HepG2 (cell line): ENCODE results near the gene BST1. TPM values are rescaled to one million over a fixed set of nuclear protein-coding genes. Genes with fewer than 3 reads are reported as not detected.

Experiments
- ASH2L ChIP-seq: fragments of 300-600, 200-600 bp; sonication (generic); IDR thresholded peaks from 2 replicates; pipeline ENCODE4 v1.7.0; 2017; ENCODE audit warnings: low read depth, mild to moderate bottlenecking, moderate library complexity, mixed read lengths, low read length; ENCODE audit not compliant: insufficient read length
- FOXO1 ChIP-seq: sonication (generic); formaldehyde crosslinking; IDR thresholded peaks from 2 replicates; pipeline ENCODE4 v1.4.0; 2020; ENCODE audit warnings: missing genetic modification reagents
- HIVEP1 ChIP-seq: sonication (generic); formaldehyde crosslinking; IDR thresholded peaks from 2 replicates; pipeline ENCODE4 v1.4.0; 2020; ENCODE audit warnings: mild to moderate bottlenecking, missing genetic modification reagents
- LCORL ChIP-seq, 2 experiments: fragments of 450-650 bp in 1 of 2; sonication (generic) in 1 of 2; formaldehyde crosslinking in 1 of 2; IDR thresholded peaks; 2 replicates each; pipeline versions ENCODE4 v1.5.0 to v1.6.1; 2017 to 2020; ENCODE audit warnings: antibody characterized with exemption in 1 of 2, missing genetic modification reagents in 1 of 2
- TMF1 ChIP-seq: sonication (generic); formaldehyde crosslinking; IDR thresholded peaks from 2 replicates; pipeline ENCODE4 v1.8.1; 2022; ENCODE audit warnings: low read depth, missing genetic modification reagents
- XBP1 ChIP-seq: sonication (generic); formaldehyde crosslinking; IDR thresholded peaks from 2 replicates; pipeline ENCODE4 v1.5.0; 2020; ENCODE audit warnings: missing genetic modification reagents
- ZMYM4 ChIP-seq: sonication (generic); formaldehyde crosslinking; IDR thresholded peaks from 2 replicates; pipeline ENCODE4 v1.8.1; 2023; ENCODE audit warnings: mild to moderate bottlenecking, missing genetic modification reagents
- ZNF207 ChIP-seq: fragments of 450-650 bp; IDR thresholded peaks from 2 replicates; pipeline ENCODE4 v1.6.1; 2016; ENCODE audit warnings: antibody characterized with exemption, borderline replicate concordance
- ZNF326 ChIP-seq: sonication (generic); formaldehyde crosslinking; IDR thresholded peaks from 2 replicates; pipeline ENCODE4 v1.4.0; 2020; ENCODE audit warnings: missing genetic modification reagents, borderline replicate concordance
- ZNF350 ChIP-seq: sonication (generic); formaldehyde crosslinking; IDR thresholded peaks from 2 replicates; pipeline ENCODE4 v1.4.0; 2020; ENCODE audit warnings: mild to moderate bottlenecking, low read depth, missing genetic modification reagents, borderline replicate concordance
- ZNF776 ChIP-seq: sonication (generic); formaldehyde crosslinking; IDR thresholded peaks from 2 replicates; pipeline ENCODE4 v1.4.0; 2020; ENCODE audit warnings: mild to moderate bottlenecking, missing genetic modification reagents
- ZSCAN12 ChIP-seq: sonication (generic); formaldehyde crosslinking; IDR thresholded peaks from 2 replicates; pipeline ENCODE4 v1.9.0; 2021; ENCODE audit warnings: mild to moderate bottlenecking, missing genetic modification reagents
- polyA plus RNA-seq, 8 experiments: library from polyadenylated mRNA; depleted of rRNA in 3 of 8; stranded (reverse) in 7 of 8; unstranded in 1 of 8; fragments of >200 nt; fragmentation: Illumina TruSeq in 4 of 8; extraction: Trizol in 4 of 8; gene quantifications; 2 replicates each; pipeline versions ENCODE4 v1.2.1 to v1.2.3, GENCODE V29; 2011 to 2016; ENCODE audit warnings: low read depth in 4 of 8, missing spikeins in 1 of 8, mixed read lengths in 1 of 8; ENCODE audit not compliant: insufficient read depth in 1 of 8
- total RNA-seq, 5 experiments: library from RNA; depleted of rRNA; stranded (reverse); fragments of >200 nt; fragmentation: Illumina TruSeq; extraction: Trizol; gene quantifications; 2 replicates each; pipeline ENCODE4 v1.2.3, GENCODE V29; 2016; ENCODE audit warnings: low read depth in 1 of 5
- TF ChIP-seq, protein P1 (sequence below): sonication (generic); formaldehyde crosslinking; IDR thresholded peaks from 2 replicates; pipeline ENCODE4 v1.9.0; 2021; ENCODE audit warnings: missing genetic modification reagents, borderline replicate concordance
- TF ChIP-seq, protein P2 (sequence below): IDR thresholded peaks from 2 replicates; pipeline ENCODE4 v1.6.1; 2012; ENCODE audit warnings: low read depth, low read length, improper control_type of control experiment
- TF ChIP-seq, protein P3 (sequence below): IDR thresholded peaks from 2 replicates; pipeline ENCODE4 v1.6.1; 2016; ENCODE audit warnings: low read depth
- TF ChIP-seq, protein P4 (sequence below): sonication (generic); formaldehyde crosslinking; IDR thresholded peaks from 2 replicates; pipeline ENCODE4 v1.4.0; 2020; ENCODE audit warnings: missing genetic modification reagents
- TF ChIP-seq, protein P5 (sequence below), 2 experiments: sonication (generic) in 1 of 2; formaldehyde crosslinking in 1 of 2; IDR thresholded peaks; 2 replicates each; pipeline versions ENCODE4 v1.4.0 to v1.6.1; 2016 to 2020; ENCODE audit warnings: borderline replicate concordance in 1 of 2, low read depth in 1 of 2, mild to moderate bottlenecking in 1 of 2, missing genetic modification reagents in 1 of 2

BST1 gene
- total and polyA plus RNA-seq, 2 of the 13 experiments (the other 11 are each of a cell fraction or from before 2014, with no cell fraction given), result 0.09 to 0.49 TPM

DNA sequence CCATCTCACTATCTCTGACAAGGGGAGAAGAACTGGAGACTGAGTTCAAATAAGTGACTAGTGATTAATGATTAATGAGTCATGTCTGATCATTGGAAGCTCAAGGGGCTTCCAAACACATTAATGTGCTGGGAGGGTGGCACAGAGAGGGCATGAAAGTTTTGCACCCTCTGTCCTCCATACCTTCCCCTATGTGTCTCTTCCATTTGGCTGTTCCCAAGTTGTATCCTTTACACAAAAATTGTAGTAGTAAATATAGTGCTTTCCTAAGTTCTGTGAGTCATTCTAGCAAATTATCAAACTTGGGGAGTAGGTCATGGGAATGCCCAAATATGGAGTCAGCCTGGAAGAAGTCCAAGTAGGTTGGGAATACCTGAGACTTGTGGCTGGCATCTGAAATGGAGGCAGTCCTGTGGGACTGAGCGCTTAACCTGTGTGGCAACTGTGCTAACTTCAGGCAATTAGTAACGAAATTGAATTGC is 25.3 kb upstream of the BST1 start (continued):
- TF ChIP-seq, protein P1, sequence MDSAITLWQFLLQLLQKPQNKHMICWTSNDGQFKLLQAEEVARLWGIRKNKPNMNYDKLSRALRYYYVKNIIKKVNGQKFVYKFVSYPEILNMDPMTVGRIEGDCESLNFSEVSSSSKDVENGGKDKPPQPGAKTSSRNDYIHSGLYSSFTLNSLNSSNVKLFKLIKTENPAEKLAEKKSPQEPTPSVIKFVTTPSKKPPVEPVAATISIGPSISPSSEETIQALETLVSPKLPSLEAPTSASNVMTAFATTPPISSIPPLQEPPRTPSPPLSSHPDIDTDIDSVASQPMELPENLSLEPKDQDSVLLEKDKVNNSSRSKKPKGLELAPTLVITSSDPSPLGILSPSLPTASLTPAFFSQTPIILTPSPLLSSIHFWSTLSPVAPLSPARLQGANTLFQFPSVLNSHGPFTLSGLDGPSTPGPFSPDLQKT (CRISPR knock-in tag), result no peak
- 0 out of 2 replicates have a peak, but pooled peaks have one; percentile 23 for TF ChIP-seq FOXO1
- TF ChIP-seq, protein P2, sequence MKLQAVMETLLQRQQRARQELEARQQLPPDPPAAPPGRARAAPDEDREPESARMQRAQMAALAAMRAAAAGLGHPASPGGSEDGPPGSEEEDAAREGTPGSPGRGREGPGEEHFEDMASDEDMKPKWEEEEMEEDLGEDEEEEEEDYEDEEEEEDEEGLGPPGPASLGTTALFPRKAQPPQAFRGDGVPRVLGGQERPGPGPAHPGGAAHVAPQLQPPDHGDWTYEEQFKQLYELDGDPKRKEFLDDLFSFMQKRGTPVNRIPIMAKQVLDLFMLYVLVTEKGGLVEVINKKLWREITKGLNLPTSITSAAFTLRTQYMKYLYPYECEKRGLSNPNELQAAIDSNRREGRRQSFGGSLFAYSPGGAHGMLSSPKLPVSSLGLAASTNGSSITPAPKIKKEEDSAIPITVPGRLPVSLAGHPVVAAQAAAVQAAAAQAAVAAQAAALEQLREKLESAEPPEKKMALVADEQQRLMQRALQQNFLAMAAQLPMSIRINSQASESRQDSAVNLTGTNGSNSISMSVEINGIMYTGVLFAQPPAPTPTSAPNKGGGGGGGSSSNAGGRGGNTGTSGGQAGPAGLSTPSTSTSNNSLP, result 0 out of 2 replicates have a peak, but pooled peaks have one; percentile 10
- TF ChIP-seq XBP1, result no peak
- no peak for TF ChIP-seq ZNF326 (CRISPR knock-in tag)
- TF ChIP-seq, protein P3, sequence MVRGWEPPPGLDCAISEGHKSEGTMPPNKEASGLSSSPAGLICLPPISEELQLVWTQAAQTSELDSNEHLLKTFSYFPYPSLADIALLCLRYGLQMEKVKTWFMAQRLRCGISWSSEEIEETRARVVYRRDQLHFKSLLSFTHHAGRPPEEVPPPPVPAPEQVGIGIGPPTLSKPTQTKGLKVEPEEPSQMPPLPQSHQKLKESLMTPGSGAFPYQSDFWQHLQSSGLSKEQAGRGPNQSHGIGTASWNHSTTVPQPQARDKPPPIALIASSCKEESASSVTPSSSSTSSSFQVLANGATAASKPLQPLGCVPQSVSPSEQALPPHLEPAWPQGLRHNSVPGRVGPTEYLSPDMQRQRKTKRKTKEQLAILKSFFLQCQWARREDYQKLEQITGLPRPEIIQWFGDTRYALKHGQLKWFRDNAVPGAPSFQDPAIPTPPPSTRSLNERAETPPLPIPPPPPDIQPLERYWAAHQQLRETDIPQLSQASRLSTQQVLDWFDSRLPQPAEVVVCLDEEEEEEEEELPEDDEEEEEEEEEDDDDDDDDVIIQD (CRISPR knock-in tag), result peak; percentile 64; the same call in 1 of the 2 replicates
- TF ChIP-seq TMF1 (CRISPR knock-in tag), result no peak
- TF ChIP-seq ZMYM4 (CRISPR knock-in tag), result peak; percentile 26; the same call in 1 of the 2 replicates
- TF ChIP-seq LCORL (IDR thresholded peaks at IDR 0.05), result no peak
- TF ChIP-seq LCORL (CRISPR knock-in tag; IDR thresholded peaks at IDR 0.05), result 0 out of 2 replicates have a peak, but pooled peaks have one; percentile 22
- no peak for TF ChIP-seq ZNF776 (CRISPR knock-in tag)
- no peak for TF ChIP-seq ZNF350
- TF ChIP-seq ZSCAN12 (CRISPR knock-in tag), result no peak
- TF ChIP-seq, protein P4, sequence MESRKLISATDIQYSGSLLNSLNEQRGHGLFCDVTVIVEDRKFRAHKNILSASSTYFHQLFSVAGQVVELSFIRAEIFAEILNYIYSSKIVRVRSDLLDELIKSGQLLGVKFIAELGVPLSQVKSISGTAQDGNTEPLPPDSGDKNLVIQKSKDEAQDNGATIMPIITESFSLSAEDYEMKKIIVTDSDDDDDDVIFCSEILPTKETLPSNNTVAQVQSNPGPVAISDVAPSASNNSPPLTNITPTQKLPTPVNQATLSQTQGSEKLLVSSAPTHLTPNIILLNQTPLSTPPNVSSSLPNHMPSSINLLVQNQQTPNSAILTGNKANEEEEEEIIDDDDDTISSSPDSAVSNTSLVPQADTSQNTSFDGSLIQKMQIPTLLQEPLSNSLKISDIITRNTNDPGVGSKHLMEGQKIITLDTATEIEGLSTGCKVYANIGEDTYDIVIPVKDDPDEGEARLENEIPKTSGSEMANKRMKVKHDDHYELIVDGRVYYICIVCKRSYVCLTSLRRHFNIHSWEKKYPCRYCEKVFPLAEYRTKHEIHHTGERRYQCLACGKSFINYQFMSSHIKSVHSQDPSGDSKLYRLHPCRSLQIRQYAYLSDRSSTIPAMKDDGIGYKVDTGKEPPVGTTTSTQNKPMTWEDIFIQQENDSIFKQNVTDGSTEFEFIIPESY, result 0 out of 2 replicates have a peak, but pooled peaks have one; percentile 42
- TF ChIP-seq ZNF207, result no peak
- TF ChIP-seq ASH2L, result peak; percentile 60
- TF ChIP-seq, protein P5, sequence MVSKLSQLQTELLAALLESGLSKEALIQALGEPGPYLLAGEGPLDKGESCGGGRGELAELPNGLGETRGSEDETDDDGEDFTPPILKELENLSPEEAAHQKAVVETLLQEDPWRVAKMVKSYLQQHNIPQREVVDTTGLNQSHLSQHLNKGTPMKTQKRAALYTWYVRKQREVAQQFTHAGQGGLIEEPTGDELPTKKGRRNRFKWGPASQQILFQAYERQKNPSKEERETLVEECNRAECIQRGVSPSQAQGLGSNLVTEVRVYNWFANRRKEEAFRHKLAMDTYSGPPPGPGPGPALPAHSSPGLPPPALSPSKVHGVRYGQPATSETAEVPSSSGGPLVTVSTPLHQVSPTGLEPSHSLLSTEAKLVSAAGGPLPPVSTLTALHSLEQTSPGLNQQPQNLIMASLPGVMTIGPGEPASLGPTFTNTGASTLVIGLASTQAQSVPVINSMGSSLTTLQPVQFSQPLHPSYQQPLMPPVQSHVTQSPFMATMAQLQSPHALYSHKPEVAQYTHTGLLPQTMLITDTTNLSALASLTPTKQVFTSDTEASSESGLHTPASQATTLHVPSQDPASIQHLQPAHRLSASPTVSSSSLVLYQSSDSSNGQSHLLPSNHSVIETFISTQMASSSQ (IDR thresholded peaks at IDR 0.05; ENCODE audit: low read depth), result peak; percentile 56; the same call in 1 of the 2 replicates
- TF ChIP-seq, protein P5 (CRISPR knock-in tag; IDR thresholded peaks at IDR 0.05; ENCODE audit: borderline replicate concordance), result peak; percentile 53; the same call in 1 of the 2 replicates
- no peak for TF ChIP-seq HIVEP1 (CRISPR knock-in tag)
